GM18505 (cell line): ENCODE measurements around the gene FAF1.
"Not testable (repeated sequence)": the region's sequence is repeated elsewhere in the genome, so short reads cannot be mapped to it uniquely, and the experiment has no call there.

Source experiments
- ATAC-seq: cut with Tn5 transposase; IDR thresholded peaks from one replicate; pipeline ENCODE4 v1.9.1; 2021; ENCODE audit not compliant: unreplicated experiment
- POLR2A ChIP-seq: IDR thresholded peaks from 4 replicates; pipeline ENCODE4 v1.6.1; 2011; ENCODE audit warnings: borderline replicate concordance; ENCODE audit not compliant: insufficient read depth, insufficient read length; ENCODE audit errors: extremely low read depth

Gene FAF1

DNA sequence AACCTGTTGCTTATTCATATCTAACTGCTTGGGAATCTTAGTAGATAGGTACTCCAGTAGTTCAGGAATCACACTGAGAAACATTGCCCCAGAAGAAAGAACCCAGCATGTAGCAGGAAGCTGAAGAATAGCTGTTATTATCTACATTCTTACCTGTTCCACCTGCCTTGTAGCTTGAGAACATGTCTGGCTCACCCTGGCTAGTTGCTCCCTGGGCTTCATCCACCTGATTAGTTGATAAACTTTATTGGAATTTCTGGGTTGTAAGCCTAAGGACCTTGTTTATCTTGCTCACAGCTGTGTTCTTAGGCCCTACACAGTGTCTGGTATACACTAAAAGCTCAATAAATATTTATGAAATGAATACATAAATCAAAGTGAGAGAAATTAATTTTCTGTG lies 430.6 kb downstream of the FAF1 start:
- no peak for TF ChIP-seq POLR2A
- ATAC-seq, result no peak

DNA sequence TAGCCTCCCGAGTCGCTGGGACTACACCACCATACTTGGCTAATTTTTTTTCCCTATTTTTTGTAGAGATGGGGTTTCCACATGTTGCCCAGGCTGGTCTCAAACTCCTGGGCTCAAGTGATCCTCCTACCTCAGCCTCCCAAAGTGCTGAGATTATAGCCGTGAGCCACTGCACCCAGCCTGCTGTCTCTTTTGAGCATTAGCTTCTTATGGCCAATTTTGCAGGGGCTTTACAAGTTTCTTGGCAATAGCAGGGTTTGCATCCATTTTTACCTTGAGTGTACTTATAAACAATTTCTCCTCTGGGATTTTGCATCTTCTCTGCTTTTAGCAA lies 432.1 kb downstream of the FAF1 start:
- ATAC-seq, result not testable (repeated sequence)

DNA sequence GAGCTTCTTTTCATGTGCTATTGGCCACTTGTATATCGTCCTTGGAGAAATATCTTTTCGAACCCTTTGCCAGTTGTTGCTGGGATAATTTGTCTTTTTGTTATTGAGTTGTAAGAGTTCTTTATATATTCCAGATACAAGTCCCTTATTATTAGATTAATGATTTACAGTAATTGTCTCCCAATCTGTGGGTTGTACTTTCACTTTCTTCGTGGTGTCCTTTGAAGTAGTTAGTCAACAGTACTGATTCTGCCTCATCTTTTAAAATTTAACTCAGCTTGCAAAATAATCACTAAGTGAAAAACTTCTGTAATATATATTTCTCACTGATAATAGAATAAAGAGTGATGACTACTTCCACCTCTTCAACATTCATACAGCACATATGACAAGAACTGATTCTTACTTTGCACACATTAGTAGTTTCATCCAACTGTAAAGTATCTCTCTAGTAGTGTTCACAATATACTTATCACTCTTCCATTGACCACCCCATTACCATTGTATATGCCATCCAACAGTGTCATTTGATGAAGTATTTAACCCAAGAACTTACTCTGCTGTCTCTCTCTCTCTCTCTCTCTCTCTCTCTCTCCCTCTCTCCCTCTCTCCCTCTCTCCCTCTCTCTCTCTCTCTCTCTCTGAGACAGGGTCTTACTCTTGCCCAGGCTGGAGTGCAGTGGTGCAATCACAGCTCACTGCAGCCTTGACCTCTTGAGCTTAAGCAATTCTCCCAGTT lies 432.6 kb downstream of the FAF1 start:
- no peak for TF ChIP-seq POLR2A
- no peak for ATAC-seq

DNA sequence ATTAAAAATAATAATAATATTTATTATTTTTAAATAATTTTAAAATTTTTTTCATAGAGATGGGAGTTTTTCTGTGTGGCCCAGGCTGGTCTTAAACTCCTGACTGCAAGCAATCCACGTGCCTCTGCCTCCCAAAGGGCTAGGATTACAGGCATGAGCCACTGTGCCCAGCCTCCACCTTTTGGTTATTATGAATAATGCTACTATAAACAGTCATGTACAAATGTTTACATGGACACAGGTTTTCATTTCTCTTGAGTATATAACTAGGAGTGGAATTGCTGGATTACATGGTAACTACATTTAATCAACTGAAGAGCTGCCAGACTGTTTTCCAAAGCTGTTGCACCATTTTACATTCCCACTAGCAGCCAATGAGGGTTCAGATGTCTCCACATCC lies 433.6 kb downstream of the FAF1 start:
- no peak for TF ChIP-seq POLR2A
- no peak for ATAC-seq

DNA sequence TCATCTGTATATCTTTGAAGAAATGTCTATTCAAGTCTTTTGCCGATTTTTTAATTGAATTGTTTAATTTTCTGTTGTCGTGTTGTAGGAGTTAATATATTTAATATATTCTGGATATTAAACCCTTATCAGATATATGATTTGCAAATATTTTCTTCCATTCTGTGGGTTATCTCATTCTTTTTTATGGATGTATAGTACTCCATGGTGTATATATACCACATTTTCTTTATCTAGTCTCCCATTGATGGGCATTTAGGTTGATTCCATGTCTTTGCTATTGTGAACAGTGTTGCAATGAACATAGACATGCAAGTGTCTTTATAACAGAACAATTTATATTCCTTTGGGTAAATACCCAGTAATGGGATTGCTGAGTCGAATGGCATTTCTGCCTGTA lies 436.5 kb downstream of the FAF1 start:
- TF ChIP-seq POLR2A, result no peak
- no peak for ATAC-seq

DNA sequence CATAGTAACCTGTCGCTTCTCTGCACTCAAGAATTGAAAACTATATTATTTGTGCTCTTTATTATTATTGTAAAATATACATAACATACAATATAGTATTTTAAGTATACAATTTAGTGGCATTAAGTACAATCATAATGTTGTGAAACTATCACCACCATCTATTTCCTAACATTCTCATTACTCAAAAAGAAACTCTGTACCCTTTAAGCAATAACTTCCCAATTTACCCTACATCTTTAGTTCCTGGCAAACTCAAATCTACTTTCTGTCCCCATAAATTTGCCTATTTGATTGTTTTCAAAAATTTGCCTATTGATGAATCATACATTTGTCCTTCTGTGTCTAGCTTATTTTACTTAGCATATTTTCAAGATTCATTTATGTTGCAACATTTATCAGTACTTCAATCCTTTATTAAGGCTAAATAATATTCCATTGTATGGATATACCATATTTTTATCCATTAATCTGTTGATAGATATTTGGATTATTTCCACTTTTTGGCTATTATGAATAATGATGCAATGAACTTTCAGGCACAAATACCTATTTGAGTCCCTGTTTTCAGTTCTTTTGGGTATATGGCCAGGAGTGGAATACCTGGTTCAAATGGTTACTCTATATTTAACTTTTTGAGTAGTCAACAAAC lies 437.2 kb downstream of the FAF1 start:
- ATAC-seq, result no peak
- no peak for TF ChIP-seq POLR2A

DNA sequence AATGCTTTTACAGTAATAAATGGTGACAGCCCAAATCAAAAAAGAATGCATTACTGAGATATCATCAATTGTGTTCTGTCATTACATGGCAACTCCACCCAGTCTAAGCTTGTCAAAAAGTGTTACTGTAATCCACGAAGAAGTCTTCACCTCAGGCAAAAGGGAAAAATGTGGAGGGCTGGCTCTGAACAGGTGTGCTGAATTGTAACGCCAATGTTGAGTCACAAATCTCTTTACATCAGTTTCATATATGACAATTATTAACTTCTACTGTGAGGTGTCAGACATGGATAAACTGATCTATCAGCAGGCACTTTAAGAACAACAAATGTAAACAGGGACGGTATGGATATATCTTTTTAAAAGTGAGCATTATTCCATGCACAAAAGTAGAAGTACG lies 438.4 kb downstream of the FAF1 start:
- TF ChIP-seq POLR2A, result no peak
- ATAC-seq, result no peak

DNA sequence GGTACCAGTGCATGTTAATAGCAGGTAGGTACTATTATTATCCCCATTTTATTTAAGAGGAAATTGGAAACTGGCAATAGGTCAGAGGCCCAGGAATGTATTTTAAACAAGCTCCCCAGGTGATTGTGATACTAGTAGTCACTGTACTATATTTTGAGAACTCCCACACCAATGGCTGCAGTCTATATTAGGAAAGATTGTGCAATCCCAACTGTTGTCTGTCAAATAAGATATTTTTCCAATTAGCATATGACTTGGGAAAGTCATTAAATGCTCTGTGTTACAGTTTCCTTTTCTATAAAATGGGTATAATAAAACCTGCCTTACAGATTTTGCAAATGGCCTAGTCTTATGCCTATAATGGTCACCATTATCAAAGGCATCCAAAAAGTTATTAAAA lies 442.6 kb downstream of the FAF1 start:
- no peak for TF ChIP-seq POLR2A
- no peak for ATAC-seq

DNA sequence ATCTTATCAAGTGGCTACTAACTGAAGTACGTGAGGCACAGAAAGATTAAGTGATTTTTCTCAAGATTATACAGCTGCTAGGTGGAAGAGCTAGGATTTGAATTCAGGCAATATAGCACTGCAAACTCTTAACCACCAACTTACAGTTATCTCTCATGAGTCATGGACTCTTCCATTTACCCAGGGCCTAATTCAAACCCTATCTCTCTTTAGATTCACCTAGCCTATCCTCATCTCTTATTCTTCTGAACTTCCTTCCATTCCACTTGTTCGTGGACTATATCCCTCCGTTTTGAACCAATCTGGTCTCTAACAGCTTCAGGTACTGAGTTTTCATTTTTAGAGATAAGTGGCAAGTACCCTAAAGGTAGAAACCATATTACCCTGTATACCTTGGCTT lies 444.0 kb downstream of the FAF1 start:
- no peak for TF ChIP-seq POLR2A
- ATAC-seq, result no peak

DNA sequence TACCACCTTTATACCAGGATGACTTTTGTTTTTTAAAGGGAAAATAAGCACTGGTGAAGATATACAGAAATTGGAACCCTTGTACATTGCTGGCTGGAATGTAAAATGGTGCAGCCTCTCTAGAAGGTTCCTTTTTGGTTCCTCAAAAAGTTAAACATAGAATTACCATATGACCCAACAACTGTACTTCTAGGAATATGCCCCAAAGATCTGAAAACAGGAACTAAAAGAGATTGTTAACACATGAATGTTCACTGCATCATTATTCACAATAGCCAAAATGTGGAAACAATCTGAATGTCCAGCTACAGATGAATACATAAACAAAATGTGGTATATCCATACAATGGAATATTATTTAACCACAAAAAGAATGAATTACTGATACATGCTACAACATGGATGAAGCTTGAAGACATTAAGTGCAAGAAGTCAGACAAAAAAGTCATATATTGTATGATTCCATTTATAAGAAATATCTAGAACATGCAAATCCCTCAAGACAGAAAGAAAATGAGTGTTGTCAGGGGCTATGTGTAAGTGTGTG lies 452.0 kb downstream of the FAF1 start:
- no peak for TF ChIP-seq POLR2A
- no peak for ATAC-seq

DNA sequence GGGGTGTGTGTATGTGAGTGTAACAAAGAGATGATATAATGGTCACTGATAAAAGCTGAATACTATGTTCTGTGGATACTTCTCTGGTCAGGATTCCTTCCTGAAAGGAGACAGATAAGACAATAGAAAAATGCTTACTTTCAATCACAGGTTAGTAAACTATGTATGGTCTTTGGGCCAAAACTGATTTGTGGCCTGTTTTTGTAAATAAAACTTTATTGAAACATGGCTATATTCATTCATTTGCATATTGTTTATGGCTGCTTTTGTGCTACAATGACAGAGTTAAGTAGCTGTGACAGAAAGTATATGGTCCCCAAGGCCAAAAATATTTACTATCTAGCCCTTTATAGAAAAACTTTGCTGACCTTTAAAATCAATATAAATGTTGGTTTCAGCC lies 454.6 kb downstream of the FAF1 start:
- no peak for ATAC-seq
- TF ChIP-seq POLR2A, result no peak

DNA sequence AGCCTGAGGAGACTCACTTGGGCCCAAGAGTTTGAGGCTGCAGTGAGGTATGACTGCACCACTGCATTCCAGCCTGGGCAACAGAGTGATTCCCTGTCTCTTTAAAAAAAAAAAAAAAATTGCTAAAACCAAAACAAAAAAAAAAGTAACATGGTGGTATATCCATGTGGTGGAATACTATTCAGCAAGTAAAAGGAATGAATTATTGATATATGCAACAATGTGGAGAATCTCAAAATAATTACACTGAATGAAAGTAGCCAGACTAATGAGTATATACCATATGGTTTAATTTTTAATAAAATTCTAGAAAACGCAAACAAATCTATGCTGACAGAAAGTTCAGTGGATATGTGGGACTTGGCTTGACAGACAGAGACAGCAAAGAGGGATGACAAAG lies 456.6 kb downstream of the FAF1 start:
- ATAC-seq, result no peak
- no peak for TF ChIP-seq POLR2A

DNA sequence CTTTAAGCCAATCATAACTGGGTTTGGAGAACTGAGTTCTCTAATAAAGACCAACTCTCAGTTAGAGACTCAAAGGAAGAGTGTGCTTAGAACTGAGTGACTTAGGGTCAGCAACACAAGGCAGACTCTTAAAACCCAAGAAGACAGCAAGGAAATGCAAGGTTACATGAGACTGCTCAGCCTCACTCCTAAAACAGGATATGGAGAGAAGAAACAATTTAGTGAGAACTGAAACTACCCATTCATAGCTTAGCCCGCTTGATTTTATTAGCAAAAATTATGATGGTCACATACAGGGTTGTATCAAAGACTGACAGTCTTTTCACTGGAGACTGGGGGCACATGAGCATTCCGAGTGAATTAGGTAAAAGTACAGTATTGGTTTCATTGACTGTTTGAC lies 457.9 kb downstream of the FAF1 start:
- no peak for ATAC-seq
- TF ChIP-seq POLR2A, result no peak

DNA sequence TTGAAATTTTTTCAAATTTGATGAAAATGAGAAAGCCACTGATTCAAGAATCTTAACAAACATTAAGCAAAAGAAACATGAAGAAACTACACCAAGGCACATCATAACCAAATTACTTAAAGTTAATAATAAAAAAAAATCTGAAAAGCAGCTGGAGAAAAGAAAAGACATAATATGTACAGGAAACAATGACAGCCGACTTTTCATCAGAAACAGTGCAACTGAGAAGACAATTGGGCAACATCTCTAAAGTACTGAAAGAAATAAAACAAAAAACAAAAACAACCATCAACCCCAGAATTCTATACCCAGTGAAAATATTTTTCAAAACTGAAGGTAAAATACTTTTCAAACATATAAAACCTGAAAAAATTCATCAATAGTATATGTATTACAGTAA lies 463.1 kb downstream of the FAF1 start:
- no peak for ATAC-seq
- TF ChIP-seq POLR2A, result no peak
